Mesenchymal stem cell (in vitro differentiated cells and primary cell): Measurements from ENCODE around the gene TCF7.

ENCODE experiments used
- DNase-seq: peaks from one replicate; pipeline ENCODE4 v3.0.0-alpha.2; 2013
- H2AFZ ChIP-seq: one replicate; pipeline ENCODE4 v1.6.1; 2013; ENCODE audit warnings: low read depth, mild to moderate bottlenecking, control low read depth, inconsistent platforms, low read length, moderate library complexity
- H2AK5ac ChIP-seq: 2 replicates; pipeline ENCODE4 v1.6.1; 2013; ENCODE audit warnings: low read length, moderate library complexity, mild to moderate bottlenecking, inconsistent platforms; ENCODE audit not compliant: severe bottlenecking
- H2BK120ac ChIP-seq: one replicate; pipeline ENCODE4 v1.6.1; 2013; ENCODE audit warnings: low read depth, mild to moderate bottlenecking, inconsistent platforms, low read length, moderate library complexity
- H2BK12ac ChIP-seq, 2 experiments: one replicate each; pipeline ENCODE4 v1.6.1; 2013; ENCODE audit warnings: inconsistent platforms in 2 of 2, low read length in 2 of 2, mild to moderate bottlenecking in 2 of 2, moderate library complexity in 2 of 2, control low read depth in 1 of 2
- H2BK15ac ChIP-seq: one replicate; pipeline ENCODE4 v1.6.1; 2013; ENCODE audit warnings: mild to moderate bottlenecking, low read depth, inconsistent platforms; ENCODE audit not compliant: poor library complexity, severe bottlenecking
- H2BK5ac ChIP-seq: 2 replicates; pipeline ENCODE4 v1.6.1; 2013; ENCODE audit warnings: low read depth, mild to moderate bottlenecking, low read length, control low read depth, inconsistent platforms; ENCODE audit not compliant: poor library complexity, severe bottlenecking
- H3K14ac ChIP-seq, 2 experiments: one replicate each; pipeline ENCODE4 v1.6.1; 2013; ENCODE audit warnings: inconsistent platforms in 2 of 2, low read length in 2 of 2, control low read depth in 1 of 2, mild to moderate bottlenecking in 1 of 2, moderate library complexity in 1 of 2
- H3K18ac ChIP-seq, 2 experiments: one replicate each; pipeline ENCODE4 v1.6.1; 2013; ENCODE audit warnings: inconsistent platforms in 2 of 2, low read length in 2 of 2, control low read depth in 1 of 2, low read depth in 1 of 2, mild to moderate bottlenecking in 1 of 2
- H3K23ac ChIP-seq, 2 experiments: one replicate each; pipeline ENCODE4 v1.6.1; 2013; ENCODE audit warnings: inconsistent platforms in 2 of 2, low read length in 2 of 2, mild to moderate bottlenecking in 2 of 2, moderate library complexity in 2 of 2, control low read depth in 1 of 2
- H3K27ac ChIP-seq: 2 replicates; pipeline ENCODE4 v1.5.1; 2013; ENCODE audit warnings: mild to moderate bottlenecking, moderate library complexity, low read length, control low read depth, inconsistent platforms; ENCODE audit not compliant: poor library complexity, severe bottlenecking
- H3K27me3 ChIP-seq, 2 experiments: 2 replicates each; pipeline versions ENCODE4 v1.6.1 to v1.7.0; 2013; ENCODE audit warnings: low read length in 2 of 2, mild to moderate bottlenecking in 2 of 2, moderate library complexity in 2 of 2, control low read depth in 1 of 2, inconsistent platforms in 1 of 2; ENCODE audit not compliant: control insufficient read depth in 1 of 2, insufficient read depth in 1 of 2
- H3K36me3 ChIP-seq, 2 experiments: 2 replicates each; pipeline versions ENCODE4 v1.6.1 to v1.7.0; 2013; ENCODE audit warnings: low read length in 2 of 2, control low read depth in 1 of 2, inconsistent platforms in 1 of 2, low read depth in 1 of 2, mild to moderate bottlenecking in 1 of 2; ENCODE audit not compliant: insufficient read depth in 2 of 2, control insufficient read depth in 1 of 2
- H3K4ac ChIP-seq, 2 experiments: one replicate each; pipeline ENCODE4 v1.6.1; 2013; ENCODE audit warnings: inconsistent platforms in 2 of 2, low read length in 2 of 2, mild to moderate bottlenecking in 2 of 2, moderate library complexity in 2 of 2, control low read depth in 1 of 2, low read depth in 1 of 2
- H3K4me1 ChIP-seq: 2 replicates; pipeline ENCODE4 v1.6.1; 2013; ENCODE audit warnings: low read depth, low read length, control low read depth; ENCODE audit not compliant: control insufficient read depth, insufficient read depth
- H3K4me2 ChIP-seq: 2 replicates; pipeline ENCODE4 v1.6.1; 2013; ENCODE audit warnings: low read length, mild to moderate bottlenecking, inconsistent platforms; ENCODE audit not compliant: poor library complexity, severe bottlenecking
- H3K4me3 ChIP-seq, 2 experiments: 2 replicates each; pipeline versions ENCODE4 v1.5.1 to v1.7.0; 2013; ENCODE audit warnings: low read length in 2 of 2, mild to moderate bottlenecking in 2 of 2, control low read depth in 1 of 2, low read depth in 1 of 2; ENCODE audit not compliant: insufficient read depth in 1 of 2
- H3K79me1 ChIP-seq: replicated peaks from 2 replicates; pipeline ENCODE4 v1.6.1; 2013; ENCODE audit warnings: mild to moderate bottlenecking, control low read depth, low read length, inconsistent platforms; ENCODE audit not compliant: poor library complexity, severe bottlenecking
- H3K9ac ChIP-seq: 2 replicates; pipeline ENCODE4 v1.7.0; 2013; ENCODE audit warnings: mild to moderate bottlenecking, low read length, moderate library complexity
- H3K9me3 ChIP-seq: 2 replicates; pipeline ENCODE4 v1.7.0; 2013; ENCODE audit warnings: mild to moderate bottlenecking, low read length; ENCODE audit not compliant: control insufficient read depth
- H4K8ac ChIP-seq: one replicate; pipeline ENCODE4 v1.6.1; 2013; ENCODE audit warnings: inconsistent platforms, mild to moderate bottlenecking, low read length, moderate library complexity
- H4K91ac ChIP-seq: one replicate; pipeline ENCODE4 v1.6.1; 2013; ENCODE audit warnings: mild to moderate bottlenecking, low read length, inconsistent platforms
- WGBS: methylation state at CpG from one replicate; pipeline ENCODE4 v1.1.7; 2013; ENCODE audit warnings: mixed read lengths; 5-methylcytosine and 5-hydroxymethylcytosine counted together

Gene TCF7

DNA sequence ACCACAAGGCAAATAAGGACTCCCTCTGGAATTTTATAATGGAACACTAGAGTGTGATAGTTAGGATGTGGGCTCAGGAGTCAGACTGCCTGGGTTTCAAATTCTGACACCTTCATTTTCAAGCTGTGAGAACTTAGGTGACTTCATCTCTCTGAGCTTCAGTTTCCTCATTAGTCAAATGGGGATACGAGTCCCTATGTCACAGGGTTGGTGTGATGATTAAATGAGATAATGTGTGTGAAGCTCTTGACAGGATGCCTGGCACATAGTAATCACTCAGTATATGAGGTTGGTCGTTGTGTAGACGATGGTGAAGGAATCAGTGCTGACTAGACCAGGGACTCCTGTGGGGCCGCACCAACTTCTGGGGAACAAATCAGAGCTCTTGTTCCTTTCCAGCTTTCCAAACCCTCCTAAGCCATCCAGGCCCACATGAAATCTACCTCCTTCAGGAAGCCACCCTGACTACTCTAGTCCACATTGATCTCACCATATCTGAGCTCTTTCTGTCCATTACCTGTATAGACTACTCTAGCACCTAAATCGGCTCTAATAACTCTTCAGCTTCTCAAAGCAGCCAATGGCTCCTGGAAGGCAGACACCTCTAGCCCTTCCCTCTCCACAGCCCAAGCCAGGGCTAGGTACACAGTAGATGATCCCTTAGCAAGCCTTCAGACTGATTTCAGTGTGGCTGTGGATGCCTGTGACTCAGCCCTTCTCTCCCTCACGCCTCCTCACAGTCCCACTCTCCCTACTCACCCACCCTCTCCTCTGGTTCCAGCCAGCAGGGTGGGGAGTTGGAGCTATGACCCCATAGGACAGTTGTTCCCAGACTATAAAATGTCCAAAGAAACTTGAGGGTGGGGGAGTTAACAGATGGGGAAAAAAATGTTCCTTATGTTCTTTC lies 2.5 kb upstream of the TCF7 start:
- Histone ChIP-seq H3K4me3 (no peak overlapping the region), H3K27ac (no peak overlapping the region), H3K79me1 (no peaks in the 10 kb centered on the region), H3K27me3 (peaks cover 0 to 35% of the 10 kb centered on the region in 2 experiments), H2AK5ac (no peak overlapping the region), H2BK5ac (no peak overlapping the region), H3K4me1 (peaks cover 14% of the 10 kb centered on the region), H4K8ac (no peak overlapping the region), H4K91ac (no peak overlapping the region), H2BK120ac (no peak overlapping the region), H3K4ac (no peak overlapping the region), H2BK12ac (no peak overlapping the region), H3K18ac (no peak overlapping the region), H2BK15ac (no peak overlapping the region), H3K9me3 (no peaks in the 10 kb centered on the region), H3K36me3 (peaks cover 0 to 7% of the 10 kb centered on the region in 2 experiments), H3K4me2 (no peak overlapping the region), H3K23ac (no peak overlapping the region), H2AFZ (no peak overlapping the region), H3K9ac (peak overlapping the region; percentile 12), H3K14ac (peak overlapping the region in 1 of 2 experiments; percentile 9)
- peak; percentile 26 for DNase-seq
- 84% methylated on average over 5 of the region's 6 CpGs for WGBS

DNA sequence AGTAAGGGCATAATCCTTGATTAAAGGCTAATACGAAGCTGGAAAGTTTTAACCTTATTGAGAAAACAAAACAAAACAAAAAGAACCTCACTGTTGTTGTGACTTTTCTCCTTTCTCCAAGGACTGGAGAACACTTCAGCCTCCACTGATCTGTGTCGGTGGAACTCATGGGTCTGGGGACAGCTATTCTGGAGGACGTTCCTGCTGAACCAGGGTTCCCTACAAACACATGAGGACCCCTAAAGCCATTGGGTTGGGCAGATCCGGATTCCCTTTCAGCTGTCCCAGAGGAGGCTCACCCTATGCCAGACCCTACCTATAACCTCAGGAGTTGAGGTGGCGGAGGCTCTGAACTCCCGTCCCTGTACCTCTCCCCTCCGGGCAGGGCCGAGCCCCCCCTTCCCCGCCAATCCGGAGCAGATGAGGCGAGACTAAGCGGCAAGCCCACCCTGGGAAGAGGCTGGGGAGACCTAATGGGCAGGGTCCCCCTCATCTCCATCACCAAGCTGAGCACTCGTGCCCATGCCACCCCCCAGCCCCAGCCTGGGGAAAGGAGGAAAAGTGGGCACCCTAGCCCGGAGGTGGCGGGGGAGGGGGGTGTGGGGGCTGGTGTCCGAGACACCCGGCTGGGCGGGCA lies 1.6 kb upstream of the TCF7 start:
- no peak overlapping the region for H3K4me3 ChIP-seq
- H3K27ac ChIP-seq: no peak overlapping the region
- no peak overlapping the region for H3K14ac ChIP-seq
- H4K91ac ChIP-seq: no peak overlapping the region
- H3K9ac ChIP-seq: peak overlapping the region; percentile 3
- H3K4me1 ChIP-seq: peaks cover 14% of the 10 kb centered on the region
- H3K4me2 ChIP-seq: no peak overlapping the region
- no peak overlapping the region for H2BK12ac ChIP-seq
- no peaks in the 10 kb centered on the region for H3K79me1 ChIP-seq
- H2AK5ac ChIP-seq: no peak overlapping the region
- no peak overlapping the region for H3K4ac ChIP-seq
- peaks cover 0 to 35% of the 10 kb centered on the region in 2 experiments for H3K27me3 ChIP-seq
- 94% methylated on average over 14 of the region's 18 CpGs for WGBS
- peaks cover 0 to 16% of the 10 kb centered on the region in 2 experiments for H3K36me3 ChIP-seq
- H2BK120ac ChIP-seq: no peak overlapping the region
- H3K23ac ChIP-seq: no peak overlapping the region
- no peak for DNase-seq
- no peak overlapping the region for H2AFZ ChIP-seq
- H2BK5ac ChIP-seq: no peak overlapping the region
- H4K8ac ChIP-seq: no peak overlapping the region
- H2BK15ac ChIP-seq: no peak overlapping the region
- no peak overlapping the region for H3K18ac ChIP-seq
- no peaks in the 10 kb centered on the region for H3K9me3 ChIP-seq

DNA sequence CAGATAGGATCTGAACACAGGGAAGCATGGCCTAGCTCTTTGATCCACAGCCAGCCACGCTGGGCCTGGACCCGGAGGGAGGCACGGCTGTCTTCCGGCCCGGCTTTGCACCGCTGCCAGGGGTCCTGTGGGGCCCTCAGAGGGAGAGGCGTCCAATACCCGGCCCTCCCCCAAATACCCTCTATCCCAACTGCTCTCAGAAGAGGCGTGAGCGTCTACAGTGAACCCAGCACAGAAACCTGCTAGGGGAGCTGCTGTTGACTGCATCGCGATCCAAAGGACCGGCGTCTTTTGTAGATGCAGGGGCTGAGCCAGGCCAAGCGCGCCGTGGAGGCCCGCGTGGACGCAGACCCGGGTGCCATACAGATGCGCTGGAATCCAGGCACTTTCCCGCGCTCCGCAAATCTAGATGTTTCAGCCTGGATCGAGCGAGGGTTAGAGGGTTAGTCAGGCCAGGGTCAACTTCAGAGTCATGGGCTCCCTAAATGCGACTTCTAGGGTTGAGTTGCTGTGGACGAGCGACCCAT lies 1.1 kb upstream of the TCF7 start:
- Histone ChIP-seq H2BK12ac (no peak overlapping the region), H2BK5ac (no peak overlapping the region)
- 51% methylated on average over 29 of the region's 30 CpGs for WGBS

More for the DNA sequence above, 1.1 kb upstream of the TCF7 start:
- no peak overlapping the region for H4K8ac ChIP-seq
- H3K79me1 ChIP-seq: no peaks in the 10 kb centered on the region
- H3K18ac ChIP-seq: no peak overlapping the region
- H3K4me2 ChIP-seq: peak overlapping the region; percentile 95
- DNase-seq: no peak
- peak overlapping the region in 1 of 2 experiments; percentile 84 for H3K4me3 ChIP-seq
- H3K14ac ChIP-seq: no peak overlapping the region
- no peak overlapping the region for H4K91ac ChIP-seq
- H3K27ac ChIP-seq: no peak overlapping the region
- H3K36me3 ChIP-seq: peaks cover 0 to 22% of the 10 kb centered on the region in 2 experiments
- no peak overlapping the region for H3K4ac ChIP-seq
- peaks cover 0 to 32% of the 10 kb centered on the region in 2 experiments for H3K27me3 ChIP-seq
- no peak overlapping the region for H2BK120ac ChIP-seq
- H2AFZ ChIP-seq: no peak overlapping the region
- H2BK15ac ChIP-seq: no peak overlapping the region
- peaks cover 15% of the 10 kb centered on the region for H3K4me1 ChIP-seq
- H3K9ac ChIP-seq: peak overlapping the region; percentile 89
- no peak overlapping the region for H3K23ac ChIP-seq
- H2AK5ac ChIP-seq: no peak overlapping the region
- H3K9me3 ChIP-seq: no peaks in the 10 kb centered on the region
